B cell (primary cell): ENCODE measurements around the gene VWA3B. TPM values are rescaled to one million over a fixed set of nuclear protein-coding genes. Genes with fewer than 3 reads are reported as not detected.

ENCODE experiments used
- ATAC-seq: fragments of 200-7000 bp; cut with Tn5 transposase; one replicate; pipeline ENCODE4 v1.10.0; 2021; ENCODE audit warnings: low read depth, mild to moderate bottlenecking, moderate number of reproducible peaks, moderate library complexity
- CTCF ChIA-PET: fragments of 350-600 bp; sonication (Branson Sonifier 250); formaldehyde crosslinking; loops from one replicate; lab custom pipeline; 2021; ENCODE audit warnings: antibody characterized with exemption, inconsistent platforms; lab: Charles Lee
- POLR2A ChIA-PET: fragments of 350-600 bp; sonication (Branson Sonifier 250); formaldehyde crosslinking; loops from one replicate; lab custom pipeline; 2021; ENCODE audit warnings: antibody characterized with exemption; lab: Charles Lee
- DNase-seq: peaks from one replicate; pipeline ENCODE4 v3.0.0; 2013
- H2AFZ ChIP-seq: 2 replicates; pipeline ENCODE4 v1.6.1; 2012; ENCODE audit warnings: mild to moderate bottlenecking, low read depth, low read length; ENCODE audit not compliant: insufficient read depth, poor library complexity, severe bottlenecking
- H3K27ac ChIP-seq, 2 donors: 1 replicate in 1 of 2; 2 replicates in 1 of 2; pipeline ENCODE4 v1.5.1; 2012 to 2013; ENCODE audit warnings: low read length in 2 of 2, mild to moderate bottlenecking in 2 of 2, moderate library complexity in 1 of 2
- H3K27me3 ChIP-seq, 4 experiments: fragments of 200-600 bp in 1 of 4; sonication (generic) in 1 of 4; replicated peaks in 1 of 4; 1 replicate in 2 of 4; 2 replicates in 2 of 4; pipeline versions ENCODE4 v1.6.1 to v1.7.0; 2013 to 2016; ENCODE audit warnings: low read length in 3 of 4, mild to moderate bottlenecking in 2 of 4, mixed read lengths in 1 of 4, moderate library complexity in 1 of 4; ENCODE audit not compliant: insufficient read depth in 4 of 4, control insufficient read depth in 3 of 4; ENCODE audit errors: control extremely low read depth in 1 of 4
- H3K36me3 ChIP-seq, 2 experiments: replicated peaks in 1 of 2; 1 replicate in 1 of 2; 2 replicates in 1 of 2; pipeline versions ENCODE4 v1.6.1 to v1.7.1; 2013; ENCODE audit warnings: low read length in 1 of 2; ENCODE audit not compliant: insufficient read depth in 2 of 2, control insufficient read depth in 1 of 2; ENCODE audit errors: control extremely low read depth in 1 of 2, extremely low read depth in 1 of 2
- H3K4me1 ChIP-seq, 2 donors: fragments of 200-600 bp in 1 of 2; sonication (generic) in 1 of 2; 1 replicate in 1 of 2; 2 replicates in 1 of 2; pipeline versions ENCODE4 v1.5.1 to v1.6.1; 2013 to 2017; ENCODE audit warnings: low read length in 2 of 2; ENCODE audit not compliant: control insufficient read depth in 2 of 2, insufficient read depth in 2 of 2
- H3K4me2 ChIP-seq: replicated peaks from 2 replicates; pipeline ENCODE3; 2012; ENCODE audit warnings: mild to moderate bottlenecking, low read depth, low read length; ENCODE audit not compliant: poor library complexity, severe bottlenecking
- H3K4me3 ChIP-seq, 5 experiments: fragments of 200-600 bp in 1 of 5; sonication (generic) in 1 of 5; 1 replicate in 3 of 5; 2 replicates in 2 of 5; pipeline versions ENCODE4 v1.5.1 to v1.7.0; 2011 to 2016; ENCODE audit warnings: low read length in 4 of 5, mild to moderate bottlenecking in 4 of 5, low read depth in 2 of 5, control low read depth in 1 of 5, moderate library complexity in 1 of 5; ENCODE audit not compliant: insufficient read depth in 1 of 5; ENCODE audit errors: control extremely low read depth in 1 of 5, extremely low read depth in 1 of 5
- H3K79me2 ChIP-seq: fragments of 200-600 bp; sonication (generic); one replicate; pipeline ENCODE4 v1.6.0; 2016; ENCODE audit warnings: low read length; ENCODE audit not compliant: control insufficient read depth, insufficient read depth
- H3K9ac ChIP-seq: fragments of 200-600 bp; sonication (generic); 2 replicates; pipeline ENCODE4 v1.6.1; 2017; ENCODE audit warnings: mild to moderate bottlenecking, low read length, moderate library complexity
- H3K9me3 ChIP-seq, 3 donors: one replicate each; pipeline versions ENCODE4 v1.6.1 to v1.7.1; 2013; ENCODE audit warnings: low read length in 2 of 3; ENCODE audit not compliant: control insufficient read depth in 2 of 3, insufficient read depth in 1 of 3; ENCODE audit errors: control extremely low read depth in 1 of 3
- H4K20me1 ChIP-seq: 2 replicates; pipeline ENCODE4 v1.6.0; 2012; ENCODE audit warnings: mild to moderate bottlenecking, low read length; ENCODE audit not compliant: insufficient read depth, control insufficient read depth, poor library complexity, severe bottlenecking
- H3K27ac Mint-ChIP-seq: one replicate; pipeline ENCODE4 v1.8.0; 2021; ENCODE audit warnings: mixed read lengths
- H3K27me3 Mint-ChIP-seq: one replicate; pipeline ENCODE4 v1.8.0; 2021; ENCODE audit warnings: mixed read lengths
- H3K4me1 Mint-ChIP-seq: one replicate; pipeline ENCODE4 v1.8.0; 2021; ENCODE audit warnings: mixed read lengths
- H3K4me3 Mint-ChIP-seq: one replicate; pipeline ENCODE4 v1.8.0; 2021; ENCODE audit warnings: mixed read lengths
- H3K9me3 Mint-ChIP-seq: one replicate; pipeline ENCODE4 v1.8.0; 2022; ENCODE audit warnings: mixed read lengths; ENCODE audit not compliant: insufficient read depth
- CTCF ChIP-seq: fragments of 200-600 bp; IDR thresholded peaks from one replicate; pipeline ENCODE4 v1.8.0; 2022; ENCODE audit warnings: antibody characterized with exemption, mild to moderate bottlenecking
- EZH2 ChIP-seq: IDR thresholded peaks from 2 replicates; pipeline ENCODE4 v1.6.1; 2012; ENCODE audit warnings: borderline replicate concordance, low read depth, mild to moderate bottlenecking, moderate library complexity, low read length; ENCODE audit not compliant: insufficient read depth, poor library complexity, severe bottlenecking
- WGBS: methylation state at CpG from one replicate; pipeline ENCODE4 v1.1.5; 2013; ENCODE audit warnings: missing lambda C conversion rate; ENCODE audit not compliant: insufficient coverage; 5-methylcytosine and 5-hydroxymethylcytosine counted together
- intact Hi-C: fragments of 100-400 bp; cut with micrococcal nuclease; formaldehyde crosslinking; loops from one replicate; pipeline ENCODE4 v1.10.0; 2022
- polyA plus RNA-seq: library from polyadenylated mRNA; depleted of rRNA; stranded (reverse); fragments of >200 nt; gene quantifications from 2 replicates; pipeline ENCODE4 v1.2.3, GENCODE V29; 2012
- total RNA-seq, 2 donors: library from RNA; stranded (reverse); fragments of 120-200 nt in 1 of 2; gene quantifications; 1 replicate in 1 of 2; 2 replicates in 1 of 2; pipeline versions ENCODE4 v1.2.3 to v1.2.4, GENCODE V29; 2013 to 2022

The VWA3B gene
- total and polyA plus RNA-seq, 2 donors (not counting 1 experiment from before 2014, with no cell fraction given): not detected

GRCh38 chr2:98253461-98254070, 166.6 kb downstream of the VWA3B start:
- H3K9ac ChIP-seq: no peak overlapping the region
- no peaks in the 10 kb centered on the region for H3K27me3 ChIP-seq
- TF ChIP-seq CTCF (no peak), EZH2 (no peak)
- H3K36me3 ChIP-seq: no peaks in the 10 kb centered on the region
- CTCF ChIA-PET: no interaction called here
- DNase-seq (no peak), ATAC-seq (no peak)
- H3K4me1 ChIP-seq: peaks cover 5 to 11% of the 10 kb centered on the region in 2 donors
- H3K9me3 ChIP-seq: peaks cover 0 to 11% (median 0%) of the 10 kb centered on the region in 3 donors
- no peak overlapping the region for H3K4me3 ChIP-seq
- no peak overlapping the region for H3K27ac ChIP-seq
- POLR2A ChIA-PET: no interaction called here
- no CpG with 5 or more reads among the region's 5 CpGs for WGBS
- Mint-ChIP-seq H3K4me1 (peaks cover 11% of the 10 kb centered on the region), H3K27me3 (peaks cover 6% of the 10 kb centered on the region), H3K4me3 (no peak overlapping the region), H3K27ac (no peak overlapping the region), H3K9me3 (no peaks in the 10 kb centered on the region)
- H4K20me1 ChIP-seq: no peaks in the 10 kb centered on the region
- H3K79me2 ChIP-seq: no peaks in the 10 kb centered on the region
- intact Hi-C loops: no loop called here
- no peak overlapping the region for H2AFZ ChIP-seq
- no peak overlapping the region for H3K4me2 ChIP-seq

GRCh38 chr2:98254504-98255059, 167.6 kb downstream of the VWA3B start:
- DNase-seq (no peak), ATAC-seq (no peak)
- H3K4me3 ChIP-seq: no peak overlapping the region
- Mint-ChIP-seq H3K9me3 (no peaks in the 10 kb centered on the region), H3K4me1 (peaks cover 11% of the 10 kb centered on the region), H3K4me3 (no peak overlapping the region), H3K27ac (no peak overlapping the region), H3K27me3 (peaks cover under 1% of the 10 kb centered on the region)
- no peaks in the 10 kb centered on the region for H3K36me3 ChIP-seq
- intact Hi-C loops: no loop called here
- WGBS: over 99% methylated on average over 9 of the region's 9 CpGs
- H3K27me3 ChIP-seq: no peaks in the 10 kb centered on the region
- H2AFZ ChIP-seq: no peak overlapping the region
- H3K9me3 ChIP-seq: peaks cover 0 to 11% (median 0%) of the 10 kb centered on the region in 3 donors
- no peaks in the 10 kb centered on the region for H4K20me1 ChIP-seq
- no peak overlapping the region for H3K9ac ChIP-seq
- no peaks in the 10 kb centered on the region for H3K79me2 ChIP-seq
- no peak overlapping the region for H3K4me2 ChIP-seq
- POLR2A ChIA-PET: no interaction called here
- TF ChIP-seq CTCF (no peak), EZH2 (no peak)
- peaks cover 5 to 11% of the 10 kb centered on the region in 2 donors for H3K4me1 ChIP-seq
- CTCF ChIA-PET: no interaction called here
- no peak overlapping the region for H3K27ac ChIP-seq
